ENCODE data around the gene RUBCNL. TPM values are rescaled to one million over a fixed set of nuclear protein-coding genes. Genes with fewer than 3 reads are reported as not detected.
A peak's percentile ranks its signal among the peaks of the same experiment; 100 is the strongest.

Gene RUBCNL
- total RNA-seq, 1 donor from 2014 or later, result 0.80 TPM

DNA sequence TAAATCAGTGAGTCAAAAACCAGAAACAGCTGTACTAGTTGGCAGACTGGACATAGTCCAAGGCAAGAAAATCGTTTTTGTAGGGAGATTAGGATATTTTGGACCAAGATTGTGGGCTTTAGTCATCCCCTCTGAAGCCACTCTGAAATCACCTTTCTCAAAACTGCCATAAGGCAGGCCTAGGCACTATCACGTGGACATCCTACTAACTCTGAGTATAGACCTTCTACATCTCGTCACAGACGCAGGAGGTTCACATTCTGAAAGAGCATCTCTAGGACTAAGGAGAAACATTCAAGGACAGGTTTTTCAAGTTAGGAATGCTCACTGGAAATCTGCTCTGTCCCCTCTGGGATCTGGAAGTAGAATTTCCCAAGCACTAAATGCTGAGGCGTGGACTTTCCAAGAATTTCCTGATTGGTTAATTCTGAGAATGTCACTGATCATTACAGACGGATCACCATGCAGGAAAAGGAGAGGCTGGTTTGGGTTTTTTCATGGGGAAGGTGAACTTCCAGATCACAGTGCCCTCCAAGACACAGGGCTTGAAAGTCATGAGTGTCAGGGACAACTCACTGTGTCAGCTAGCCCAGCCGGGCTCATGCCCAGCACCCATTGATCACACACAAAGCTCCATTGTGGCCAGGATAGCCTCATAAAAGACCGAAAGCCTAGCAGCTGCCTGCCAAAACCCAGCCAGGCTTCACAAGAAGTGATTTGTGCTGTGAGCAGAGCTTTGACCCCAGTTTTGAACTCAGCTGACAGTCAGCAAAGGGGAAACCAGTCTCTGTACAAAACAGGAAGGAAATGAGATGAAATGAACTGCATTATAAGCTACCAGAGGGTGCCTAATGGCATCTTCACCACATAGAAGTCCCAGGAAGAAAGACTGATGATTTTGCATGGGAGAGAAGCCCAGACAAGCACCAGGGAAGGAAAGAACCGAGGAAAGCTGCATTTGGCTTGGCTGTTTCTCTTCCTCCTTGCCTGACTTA lies 2.7 kb upstream of the RUBCNL start:
- Mint-ChIP-seq H3K36me3 (no peaks in the 10 kb centered on the region), H3K4me3 (no peak overlapping the region), H3K27ac (no peak overlapping the region), H3K27me3 (ENCODE audit: insufficient read depth, low read depth) (peaks cover 32% of the 10 kb centered on the region), H3K9me3 (no peaks in the 10 kb centered on the region), H3K4me1 (peaks cover 21% of the 10 kb centered on the region)
- H3K36me3 ChIP-seq, result no peaks in the 10 kb centered on the region
- TF ChIP-seq, protein P1, sequence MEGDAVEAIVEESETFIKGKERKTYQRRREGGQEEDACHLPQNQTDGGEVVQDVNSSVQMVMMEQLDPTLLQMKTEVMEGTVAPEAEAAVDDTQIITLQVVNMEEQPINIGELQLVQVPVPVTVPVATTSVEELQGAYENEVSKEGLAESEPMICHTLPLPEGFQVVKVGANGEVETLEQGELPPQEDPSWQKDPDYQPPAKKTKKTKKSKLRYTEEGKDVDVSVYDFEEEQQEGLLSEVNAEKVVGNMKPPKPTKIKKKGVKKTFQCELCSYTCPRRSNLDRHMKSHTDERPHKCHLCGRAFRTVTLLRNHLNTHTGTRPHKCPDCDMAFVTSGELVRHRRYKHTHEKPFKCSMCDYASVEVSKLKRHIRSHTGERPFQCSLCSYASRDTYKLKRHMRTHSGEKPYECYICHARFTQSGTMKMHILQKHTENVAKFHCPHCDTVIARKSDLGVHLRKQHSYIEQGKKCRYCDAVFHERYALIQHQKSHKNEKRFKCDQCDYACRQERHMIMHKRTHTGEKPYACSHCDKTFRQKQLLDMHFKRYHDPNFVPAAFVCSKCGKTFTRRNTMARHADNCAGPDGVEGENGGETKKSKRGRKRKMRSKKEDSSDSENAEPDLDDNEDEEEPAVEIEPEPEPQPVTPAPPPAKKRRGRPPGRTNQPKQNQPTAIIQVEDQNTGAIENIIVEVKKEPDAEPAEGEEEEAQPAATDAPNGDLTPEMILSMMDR (IDR thresholded peaks at IDR 0.05), result no peak
- no peak for TF ChIP-seq EZH2phosphoT487 (IDR thresholded peaks at IDR 0.05)
- TF ChIP-seq EZH2 (IDR thresholded peaks at IDR 0.05), result no peak
- H3K9me3 ChIP-seq (ENCODE audit: low read depth), result no peaks in the 10 kb centered on the region
- H3F3A ChIP-seq (ENCODE audit: low read depth), result peaks cover 14% of the 10 kb centered on the region
- no peak overlapping the region for H3K27ac ChIP-seq
- H4K20me1 ChIP-seq (ENCODE audit: low read depth), result peaks cover 5% of the 10 kb centered on the region
- H3K4me1 ChIP-seq, result no peaks in the 10 kb centered on the region
- peak overlapping the region; percentile 31 for H3K4me2 ChIP-seq
- no peaks in the 10 kb centered on the region for H3K79me2 ChIP-seq (ENCODE audit: low read depth)
- no peak overlapping the region for H3K4me3 ChIP-seq
- no peak overlapping the region for H3K9ac ChIP-seq
- no peak overlapping the region for H2AFZ ChIP-seq (replicated peaks)
- DNase-seq (ENCODE audit: low spot score), result peak; percentile 60
- H3K27me3 ChIP-seq, result peaks cover 59% of the 10 kb centered on the region

DNA sequence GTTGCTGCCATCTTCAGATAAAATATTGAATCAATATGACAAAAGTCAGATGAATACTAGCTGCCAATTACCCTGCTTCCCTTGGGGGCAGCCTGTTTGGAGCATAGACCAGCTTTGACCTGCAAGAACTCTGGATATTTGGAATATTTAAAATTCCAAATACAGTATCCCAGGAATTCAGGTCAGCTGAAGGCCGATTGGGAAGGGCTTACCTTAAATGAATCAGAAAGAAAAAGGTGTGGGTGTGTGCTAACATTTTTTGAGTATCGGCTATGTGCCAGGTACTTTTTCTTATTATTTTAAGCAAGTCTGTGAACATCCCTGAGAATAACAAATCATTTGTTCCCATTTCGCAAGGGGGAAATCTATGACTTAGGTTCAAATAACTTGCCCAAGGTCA lies 1.8 kb upstream of the RUBCNL start:
- Histone ChIP-seq H3K36me3 (no peaks in the 10 kb centered on the region), H3K9me3 (ENCODE audit: low read depth) (no peaks in the 10 kb centered on the region), H2AFZ (replicated peaks) (no peak overlapping the region), H3K27me3 (peaks cover 68% of the 10 kb centered on the region), H3K4me2 (no peak overlapping the region), H3K79me2 (ENCODE audit: low read depth) (no peaks in the 10 kb centered on the region), H3F3A (ENCODE audit: low read depth) (peaks cover 14% of the 10 kb centered on the region), H3K27ac (no peak overlapping the region), H3K4me1 (no peaks in the 10 kb centered on the region), H3K4me3 (no peak overlapping the region), H3K9ac (no peak overlapping the region), H4K20me1 (ENCODE audit: low read depth) (peaks cover 5% of the 10 kb centered on the region)
- no peak for DNase-seq (ENCODE audit: low spot score)
- Mint-ChIP-seq H3K36me3 (no peaks in the 10 kb centered on the region), H3K4me3 (no peak overlapping the region), H3K9me3 (no peaks in the 10 kb centered on the region), H3K4me1 (peaks cover 21% of the 10 kb centered on the region), H3K27me3 (ENCODE audit: insufficient read depth, low read depth) (peaks cover 32% of the 10 kb centered on the region), H3K27ac (no peak overlapping the region)
- TF ChIP-seq EZH2 (IDR thresholded peaks at IDR 0.05) (no peak), EZH2phosphoT487 (IDR thresholded peaks at IDR 0.05) (no peak)
- TF ChIP-seq, protein P1 (IDR thresholded peaks at IDR 0.05), result no peak

DNA sequence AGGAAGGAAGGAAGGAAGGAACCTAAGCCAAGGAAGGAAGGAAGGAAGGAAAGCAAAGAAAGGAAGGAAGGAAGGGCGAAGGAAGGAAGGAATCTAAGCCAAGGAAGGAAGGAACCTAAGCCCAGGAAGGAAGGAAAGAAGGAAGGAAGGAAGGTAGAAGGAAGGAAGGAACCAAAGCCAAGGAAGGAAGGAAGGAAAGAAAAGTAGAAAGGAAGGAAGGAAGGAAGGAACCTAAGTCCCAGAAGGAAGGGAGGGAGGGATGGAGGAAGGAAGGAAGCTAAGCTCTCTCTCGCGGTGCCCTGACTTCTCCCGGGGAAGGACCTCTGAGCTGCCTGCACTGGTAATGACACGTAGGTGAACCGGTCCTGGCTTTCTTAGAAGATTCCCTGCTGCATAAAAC lies 1.3 kb upstream of the RUBCNL start:
- Mint-ChIP-seq H3K9me3 (no peaks in the 10 kb centered on the region), H3K4me3 (no peak overlapping the region), H3K4me1 (peaks cover 21% of the 10 kb centered on the region), H3K36me3 (no peaks in the 10 kb centered on the region), H3K27me3 (ENCODE audit: insufficient read depth, low read depth) (peaks cover 34% of the 10 kb centered on the region), H3K27ac (no peak overlapping the region)
- no peak overlapping the region for H3K4me3 ChIP-seq
- H4K20me1 ChIP-seq (ENCODE audit: low read depth), result peaks cover 5% of the 10 kb centered on the region
- no peak overlapping the region for H3K27ac ChIP-seq
- H3K4me1 ChIP-seq, result no peaks in the 10 kb centered on the region
- no peak overlapping the region for H3K4me2 ChIP-seq
- TF ChIP-seq EZH2phosphoT487 (IDR thresholded peaks at IDR 0.05) (no peak), EZH2 (IDR thresholded peaks at IDR 0.05) (no peak)
- TF ChIP-seq, protein P1 (IDR thresholded peaks at IDR 0.05), result no peak
- H3F3A ChIP-seq (ENCODE audit: low read depth), result peaks cover 14% of the 10 kb centered on the region
- DNase-seq (ENCODE audit: low spot score), result no peak
- peaks cover 73% of the 10 kb centered on the region for H3K27me3 ChIP-seq
- H3K9me3 ChIP-seq (ENCODE audit: low read depth), result no peaks in the 10 kb centered on the region
- H3K36me3 ChIP-seq, result no peaks in the 10 kb centered on the region
- no peak overlapping the region for H2AFZ ChIP-seq (replicated peaks)
- H3K79me2 ChIP-seq (ENCODE audit: low read depth), result no peaks in the 10 kb centered on the region
- no peak overlapping the region for H3K9ac ChIP-seq
